ENCODE measurements around the gene FBXO10.

GRCh38 chr9:37491939-37492338, 84.2 kb downstream of the FBXO10 start:
- TF ChIP-seq CEBPB (IDR thresholded peaks at IDR 0.05; ENCODE audit: low read depth) (no peak), POLR2A (IDR thresholded peaks at IDR 0.05; ENCODE audit: borderline replicate concordance, extremely low read depth, insufficient read depth, insufficient read length) (no peak), ATF3 (IDR thresholded peaks at IDR 0.05) (no peak), MAX (IDR thresholded peaks at IDR 0.05) (no peak), CTCF (IDR thresholded peaks at IDR 0.05 in 2 of 3, conservative IDR thresholded peaks at IDR 0.05 in 1 of 3; ENCODE audit: borderline replicate concordance in 1 of 3, insufficient read depth in 1 of 3, low read depth in 2 of 3, low read length in 2 of 3) (no peak)
